ENCODE results near the gene TMEM161A. TPM values are rescaled to one million over a fixed set of nuclear protein-coding genes. Genes with fewer than 3 reads are reported as not detected.

Gene TMEM161A
- total and polyA plus RNA-seq, 2 of the 13 experiments (the other 11 are each of a cell fraction or from before 2014, with no cell fraction given) = 25.9 to 31.4 TPM

GRCh38 chr19:19170053-19170872 lies 32.0 kb upstream of the TMEM161A start, which contains the start of gene MEF2B (continued):
- no peak for TF ChIP-seq BCLAF1 (IDR thresholded peaks at IDR 0.05)
- TF ChIP-seq ZNF557 (CRISPR knock-in tag; IDR thresholded peaks at IDR 0.05) = no peak
- TF ChIP-seq HNRNPK (IDR thresholded peaks at IDR 0.05; ENCODE audit: low read depth, low read length, poor library complexity, severe bottlenecking) = peak; percentile 41
- no peak for TF ChIP-seq NONO (IDR thresholded peaks at IDR 0.05)
- 0 out of 2 replicates have a peak, but pooled peaks have one; percentile 23 for TF ChIP-seq NONO (CRISPR knock-in tag; conservative IDR thresholded peaks at IDR 0.05)
- no peak for TF ChIP-seq ZNF292 (CRISPR knock-in tag; IDR thresholded peaks at IDR 0.05; ENCODE audit: borderline replicate concordance, low read depth)
- TF ChIP-seq HNF4G (IDR thresholded peaks at IDR 0.05; ENCODE audit: borderline replicate concordance, low read depth, low read length) = no peak
- TF ChIP-seq HNF4G (CRISPR knock-in tag; IDR thresholded peaks at IDR 0.05; ENCODE audit: borderline replicate concordance, low read depth) = no peak
- no peak for TF ChIP-seq ZNF607 (CRISPR knock-in tag; IDR thresholded peaks at IDR 0.05; ENCODE audit: borderline replicate concordance)
- TF ChIP-seq EEA1 (CRISPR knock-in tag; IDR thresholded peaks at IDR 0.05; ENCODE audit: borderline replicate concordance) = no peak
- no peak for TF ChIP-seq REST (IDR thresholded peaks at IDR 0.05; ENCODE audit: borderline replicate concordance in 1 of 2, low read depth in 1 of 2, low read length in 2 of 2)
- TF ChIP-seq THAP7 (CRISPR knock-in tag; IDR thresholded peaks at IDR 0.05) = no peak
- TF ChIP-seq ZBTB3 (CRISPR knock-in tag; IDR thresholded peaks at IDR 0.05; ENCODE audit: borderline replicate concordance, low read depth) = no peak
- TF ChIP-seq ZNF558 (CRISPR knock-in tag; IDR thresholded peaks at IDR 0.05; ENCODE audit: borderline replicate concordance) = no peak
- TF ChIP-seq ZBTB26 (CRISPR knock-in tag; IDR thresholded peaks at IDR 0.05; ENCODE audit: borderline replicate concordance) = no peak
- no peak for TF ChIP-seq MTF2 (CRISPR knock-in tag; IDR thresholded peaks at IDR 0.05; ENCODE audit: borderline replicate concordance)
- TF ChIP-seq ZNF678 (CRISPR knock-in tag; IDR thresholded peaks at IDR 0.05) = no peak
- no peak for TF ChIP-seq ZNF569 (CRISPR knock-in tag; IDR thresholded peaks at IDR 0.05; ENCODE audit: borderline replicate concordance)
- TF ChIP-seq MYNN (CRISPR knock-in tag; IDR thresholded peaks at IDR 0.05; ENCODE audit: low read depth) = no peak
- no peak for TF ChIP-seq MXD4 (CRISPR knock-in tag; IDR thresholded peaks at IDR 0.05)
- TF ChIP-seq ZNF605 (CRISPR knock-in tag; IDR thresholded peaks at IDR 0.05) = no peak
